ENCODE measurements around the gene USP17L18.
"Not testable (repeated sequence)": the region's sequence is repeated elsewhere in the genome, so short reads cannot be mapped to it uniquely, and the experiment has no call there.

DNA sequence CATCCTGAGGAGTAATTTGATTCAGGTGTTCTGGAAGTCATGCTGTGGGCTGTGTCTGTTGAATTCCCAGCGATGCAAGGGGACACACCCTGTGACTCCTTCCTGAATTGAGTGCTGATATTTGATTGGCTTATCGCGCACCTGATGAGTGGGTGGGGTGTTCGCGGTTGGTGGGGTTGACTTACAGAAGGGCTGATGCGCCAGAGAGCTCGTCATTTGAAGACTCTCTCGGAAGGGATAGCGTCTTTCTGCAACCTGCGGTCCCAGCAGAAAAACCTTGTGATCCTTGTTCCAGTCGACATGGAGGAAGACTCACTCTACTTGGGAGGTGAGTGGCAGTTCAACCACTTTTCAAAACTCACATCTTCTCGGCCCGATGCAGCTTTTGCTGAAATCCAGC, 28.6 kb upstream of the USP17L18 start, which contains the start of gene USP17L12:
- TF ChIP-seq POLR2A, POLR2AphosphoS5, EP300 (IDR thresholded peaks at IDR 0.05): not testable (repeated sequence)
- TF ChIP-seq, protein P1, sequence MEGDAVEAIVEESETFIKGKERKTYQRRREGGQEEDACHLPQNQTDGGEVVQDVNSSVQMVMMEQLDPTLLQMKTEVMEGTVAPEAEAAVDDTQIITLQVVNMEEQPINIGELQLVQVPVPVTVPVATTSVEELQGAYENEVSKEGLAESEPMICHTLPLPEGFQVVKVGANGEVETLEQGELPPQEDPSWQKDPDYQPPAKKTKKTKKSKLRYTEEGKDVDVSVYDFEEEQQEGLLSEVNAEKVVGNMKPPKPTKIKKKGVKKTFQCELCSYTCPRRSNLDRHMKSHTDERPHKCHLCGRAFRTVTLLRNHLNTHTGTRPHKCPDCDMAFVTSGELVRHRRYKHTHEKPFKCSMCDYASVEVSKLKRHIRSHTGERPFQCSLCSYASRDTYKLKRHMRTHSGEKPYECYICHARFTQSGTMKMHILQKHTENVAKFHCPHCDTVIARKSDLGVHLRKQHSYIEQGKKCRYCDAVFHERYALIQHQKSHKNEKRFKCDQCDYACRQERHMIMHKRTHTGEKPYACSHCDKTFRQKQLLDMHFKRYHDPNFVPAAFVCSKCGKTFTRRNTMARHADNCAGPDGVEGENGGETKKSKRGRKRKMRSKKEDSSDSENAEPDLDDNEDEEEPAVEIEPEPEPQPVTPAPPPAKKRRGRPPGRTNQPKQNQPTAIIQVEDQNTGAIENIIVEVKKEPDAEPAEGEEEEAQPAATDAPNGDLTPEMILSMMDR (IDR thresholded peaks at IDR 0.05) = not testable (repeated sequence)

Measured in upper lobe of left lung (tissue), 4 donors.